ENCODE measurements around the gene HIVEP1.

Gene HIVEP1

GRCh38 chr6:12066297-12066696 is 54.2 kb downstream of the HIVEP1 start:
- H3K4me1 ChIP-seq (ENCODE audit: control insufficient read depth, insufficient read depth, low read length), result peaks cover 13% of the 10 kb centered on the region
- CTCF ChIA-PET, result interaction anchor here (0.6 to 2.5 kb wide), 3 partner anchors 9 to 322 kb away, joined by 3 to 10 read pairs (median 6); no protein-coding TSS in a partner anchor
- POLR2A ChIA-PET, result interaction anchor here (0.7 to 0.9 kb wide), 2 partner anchors 53 to 112 kb away, joined by 3 read pairs; no protein-coding TSS in a partner anchor
- H3K9me3 ChIP-seq (ENCODE audit: control insufficient read depth, insufficient read depth, low read depth, low read length), result no peaks in the 10 kb centered on the region
- H3K4me3 ChIP-seq (ENCODE audit: low read depth, low read length), result no peak overlapping the region
- no peaks in the 10 kb centered on the region for H3K36me3 ChIP-seq (ENCODE audit: control insufficient read depth in 2 of 2, insufficient read depth in 1 of 2, low read length in 2 of 2)
- H3K27ac ChIP-seq (ENCODE audit: extremely low read depth, low read depth, low read length), result no peak overlapping the region
- TF ChIP-seq SCRT2 (tag by site-specific recombination; IDR thresholded peaks at IDR 0.05) (no peak), FEZF1 (tag by site-specific recombination; IDR thresholded peaks at IDR 0.05) (peak; percentile 52; the same call in 1 of the 2 replicates), PRDM6 (tag by site-specific recombination; IDR thresholded peaks at IDR 0.05) (peak; percentile 15; the same call in 1 of the 2 replicates), ZBTB20 (tag by site-specific recombination; IDR thresholded peaks at IDR 0.05) (no peak)

- CTCF ChIA-PET, result interaction anchor here (0.7 to 1.2 kb wide), 4 partner anchors 47 to 536 kb away, joined by 3 to 4 read pairs (median 4); no protein-coding TSS in a partner anchor
Measured at GRCh38 chr6:12068899-12069557, 56.9 kb downstream of the HIVEP1 start.

GRCh38 chr6:12069891-12070529 is 57.9 kb downstream of the HIVEP1 start:
- POLR2A ChIA-PET, result no interaction called here
- Histone ChIP-seq H3K36me3 (ENCODE audit: control insufficient read depth in 2 of 2, insufficient read depth in 1 of 2, low read length in 2 of 2) (no peaks in the 10 kb centered on the region), H3K4me3 (ENCODE audit: low read depth, low read length) (no peak overlapping the region), H3K9me3 (ENCODE audit: control insufficient read depth, insufficient read depth, low read depth, low read length) (no peaks in the 10 kb centered on the region), H3K27ac (ENCODE audit: extremely low read depth, low read depth, low read length) (no peak overlapping the region), H3K4me1 (ENCODE audit: control insufficient read depth, insufficient read depth, low read length) (peaks cover 12% of the 10 kb centered on the region)
- CTCF ChIA-PET, result interaction anchor here (0.6 to 1.2 kb wide), 5 partner anchors 13 to 1079 kb away, joined by 3 to 4 read pairs (median 3); no protein-coding TSS in a partner anchor
- TF ChIP-seq ZNF747 (tag by site-specific recombination; IDR thresholded peaks at IDR 0.05) (no peak), ZNF645 (tag by site-specific recombination; IDR thresholded peaks at IDR 0.05) (no peak), PBX3 (CRISPR knock-in tag; IDR thresholded peaks at IDR 0.05) (no peak), ZNF132 (tag by site-specific recombination; IDR thresholded peaks at IDR 0.05; ENCODE audit: borderline replicate concordance) (no peak), ZBTB49 (tag by site-specific recombination; IDR thresholded peaks at IDR 0.05; ENCODE audit: low read depth) (no peak), ZNF449 (tag by site-specific recombination; IDR thresholded peaks at IDR 0.05) (no peak), SCRT2 (tag by site-specific recombination; IDR thresholded peaks at IDR 0.05) (no peak), ZNF146 (tag by site-specific recombination; IDR thresholded peaks at IDR 0.05) (no peak), HIC1 (tag by site-specific recombination; IDR thresholded peaks at IDR 0.05) (no peak), ZNF157 (tag by site-specific recombination; IDR thresholded peaks at IDR 0.05) (no peak), ZNF585B (tag by site-specific recombination; IDR thresholded peaks at IDR 0.05) (no peak)

More at GRCh38 chr6:12068899-12069557, 56.9 kb downstream of the HIVEP1 start:
- TF ChIP-seq ZNF514 (tag by site-specific recombination; IDR thresholded peaks at IDR 0.05) (no peak), ZNF791 (tag by site-specific recombination; IDR thresholded peaks at IDR 0.05) (no peak), ZNF366 (tag by site-specific recombination; conservative IDR thresholded peaks at IDR 0.05) (no peak), ZNF292 (tag by site-specific recombination; IDR thresholded peaks at IDR 0.05; ENCODE audit: borderline replicate concordance, low read depth) (no peak), ZNF585B (tag by site-specific recombination; IDR thresholded peaks at IDR 0.05) (no peak), ZNF600 (tag by site-specific recombination; IDR thresholded peaks at IDR 0.05) (no peak), ZFP37 (tag by site-specific recombination; IDR thresholded peaks at IDR 0.05) (no peak)
- Histone ChIP-seq H3K4me1 (ENCODE audit: control insufficient read depth, insufficient read depth, low read length) (peaks cover 14% of the 10 kb centered on the region), H3K36me3 (ENCODE audit: control insufficient read depth in 2 of 2, insufficient read depth in 1 of 2, low read length in 2 of 2) (no peaks in the 10 kb centered on the region), H3K27ac (ENCODE audit: extremely low read depth, low read depth, low read length) (no peak overlapping the region), H3K9me3 (ENCODE audit: control insufficient read depth, insufficient read depth, low read depth, low read length) (no peaks in the 10 kb centered on the region), H3K4me3 (ENCODE audit: low read depth, low read length) (no peak overlapping the region)
- POLR2A ChIA-PET, result no interaction called here

All from HEK293 (cell line).